ENCODE results near the gene ERCC8. TPM values are rescaled to one million over a fixed set of nuclear protein-coding genes. Genes with fewer than 3 reads are reported as not detected.
"Not testable (repeated sequence)": the region's sequence is repeated elsewhere in the genome, so short reads cannot be mapped to it uniquely, and the experiment has no call there.

ERCC8 gene
- total RNA-seq, 2 experiments from 2014 or later = 13.0 to 14.5 TPM

- ChIA-PET POLR2A (no interaction called here), CTCF (no interaction called here)
These were observed 17.4 kb downstream of the ERCC8 start for GRCh38 chr5:60927450-60927849.

DNA sequence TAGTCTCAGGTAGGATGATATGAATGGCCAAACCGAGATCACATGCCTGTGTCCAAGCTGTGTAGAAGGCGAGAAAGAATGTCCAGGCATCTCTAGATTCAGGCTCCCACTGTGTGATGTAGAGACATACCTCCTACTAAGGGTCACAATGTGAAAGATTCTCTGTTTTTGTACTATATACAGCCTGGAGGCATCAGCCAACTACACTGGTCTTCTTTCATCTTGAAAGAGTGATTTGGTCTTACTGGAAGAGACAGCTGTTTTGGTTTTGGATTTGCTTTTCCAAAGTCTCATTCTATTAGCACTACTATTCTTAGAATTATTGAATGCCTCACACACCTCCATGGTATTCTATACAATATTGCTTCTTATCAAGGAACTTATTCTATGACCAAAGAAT, 26.4 kb downstream of the ERCC8 start:
- POLR2A ChIA-PET = no interaction called here
- CTCF ChIA-PET = no interaction called here

DNA sequence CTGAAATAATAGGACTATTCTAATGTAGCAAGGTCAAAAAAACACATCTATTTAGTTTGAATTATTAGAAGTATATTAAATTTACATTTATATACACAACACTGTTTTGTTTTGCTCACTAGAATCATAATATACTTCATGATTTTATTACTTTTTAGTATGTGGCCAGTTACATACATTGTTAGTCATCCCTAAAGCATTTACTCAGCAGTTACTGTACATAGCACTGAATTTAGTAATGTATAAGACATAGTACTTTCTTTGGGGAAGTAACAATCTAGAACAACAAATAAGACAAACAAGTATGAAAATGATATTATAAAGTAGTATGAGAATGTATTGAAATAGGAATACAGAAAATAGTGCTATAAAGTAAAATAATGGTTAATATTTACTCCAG, 28.2 kb downstream of the ERCC8 start:
- ChIA-PET CTCF (no interaction called here), POLR2A (no interaction called here)

GRCh38 chr5:60903356-60903755, 41.5 kb downstream of the ERCC8 start:
- ChIA-PET CTCF (no interaction called here), POLR2A (no interaction called here)

- CTCF ChIA-PET = no interaction called here
- POLR2A ChIA-PET = no interaction called here
These were observed 47.9 kb downstream of the ERCC8 start for GRCh38 chr5:60896991-60897390.

GRCh38 chr5:60893521-60893920, 51.3 kb downstream of the ERCC8 start:
- POLR2A ChIA-PET = no interaction called here
- CTCF ChIA-PET = interaction anchor here (0.7 kb wide), 1 partner anchor 950 kb away, joined by 3 read pairs; no protein-coding TSS in a partner anchor

DNA sequence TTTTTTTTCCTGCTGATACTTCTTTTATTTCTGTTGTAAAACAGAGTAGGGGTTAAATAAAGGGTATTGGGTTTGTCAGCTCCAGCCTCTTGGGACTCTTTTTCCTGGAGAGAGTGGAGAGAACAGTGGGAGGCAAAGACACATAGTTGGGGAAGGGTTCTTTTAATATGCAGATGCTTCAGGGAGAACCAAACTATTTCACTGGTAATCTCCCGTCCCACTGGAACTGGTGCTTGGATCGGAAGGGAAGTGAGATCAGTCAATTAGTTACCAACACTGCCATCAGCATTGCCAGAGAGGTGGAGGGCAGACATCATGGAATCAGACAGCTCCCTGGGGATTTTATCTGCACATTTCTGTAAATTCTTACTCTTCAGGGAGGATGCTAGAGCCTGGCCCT, 53.2 kb downstream of the ERCC8 start:
- CTCF ChIA-PET = no interaction called here
- POLR2A ChIA-PET = no interaction called here

- POLR2A ChIA-PET = no interaction called here
- CTCF ChIA-PET = no interaction called here
These were observed 56.4 kb downstream of the ERCC8 start for GRCh38 chr5:60888359-60889061.

DNA sequence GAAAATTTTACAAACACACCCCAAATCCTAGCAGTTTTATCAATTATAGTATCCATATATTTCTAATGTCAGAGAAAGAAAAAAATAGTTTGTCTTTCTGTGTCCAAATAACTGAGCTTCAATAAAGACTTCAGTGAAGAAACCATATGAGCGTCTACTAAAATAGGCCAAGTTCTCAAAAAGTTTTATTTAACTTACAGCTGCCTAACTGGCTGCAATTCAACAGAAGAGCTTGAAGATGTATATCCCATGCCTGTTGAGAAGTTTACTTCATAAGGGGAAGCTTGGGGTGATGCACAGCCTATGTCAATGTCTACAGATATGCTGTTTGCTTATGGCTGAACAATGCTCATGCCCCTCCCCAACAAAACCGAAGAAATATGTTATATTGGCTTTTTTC, 57.1 kb downstream of the ERCC8 start:
- CTCF ChIA-PET = no interaction called here
- POLR2A ChIA-PET = no interaction called here

DNA sequence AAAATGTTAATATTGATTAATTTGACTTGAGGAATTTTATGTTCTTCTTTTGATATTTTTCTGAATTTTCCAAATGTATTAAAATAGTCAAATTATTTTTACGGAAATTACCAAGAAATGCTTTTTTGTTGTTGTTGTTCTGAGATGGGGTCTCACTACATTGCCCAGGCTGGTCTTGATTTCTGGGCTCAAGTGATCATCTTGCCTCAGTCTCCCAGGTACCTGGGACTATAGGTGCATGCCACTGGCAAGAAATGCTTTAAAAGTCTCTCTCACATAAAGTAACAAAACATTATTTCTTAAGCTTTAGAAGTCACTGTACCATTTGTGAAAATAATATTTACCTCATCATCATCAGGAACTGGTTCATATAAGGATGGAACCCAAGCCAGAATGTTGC, 57.8 kb downstream of the ERCC8 start:
- ChIA-PET POLR2A (no interaction called here), CTCF (no interaction called here)

GRCh38 chr5:60886158-60886557, 58.7 kb downstream of the ERCC8 start:
- ChIA-PET CTCF (no interaction called here), POLR2A (no interaction called here)

- CTCF ChIA-PET = no interaction called here
These were observed 61.6 kb downstream of the ERCC8 start for GRCh38 chr5:60883229-60883628.

DNA sequence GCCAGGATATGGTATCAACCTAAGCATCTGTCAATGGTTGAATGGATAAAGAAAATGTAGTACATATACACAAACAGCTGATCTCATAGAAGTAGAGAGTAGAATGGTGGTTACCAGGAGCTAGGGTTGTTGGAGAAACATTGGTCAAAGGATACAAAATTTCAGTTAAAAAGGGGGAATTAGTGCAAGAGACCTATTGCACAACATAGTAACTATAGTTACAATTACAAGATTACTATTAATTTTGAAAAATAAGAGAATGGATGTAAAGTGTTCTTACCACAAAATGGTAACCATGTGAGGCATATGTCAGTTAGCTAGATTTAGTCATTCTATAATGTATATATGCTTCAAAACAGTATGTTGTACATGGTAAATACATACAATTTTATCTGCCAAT, 72.0 kb downstream of the ERCC8 start:
- POLR2A ChIA-PET = no interaction called here

More at GRCh38 chr5:60883229-60883628, 61.6 kb downstream of the ERCC8 start:
- POLR2A ChIA-PET = no interaction called here

DNA sequence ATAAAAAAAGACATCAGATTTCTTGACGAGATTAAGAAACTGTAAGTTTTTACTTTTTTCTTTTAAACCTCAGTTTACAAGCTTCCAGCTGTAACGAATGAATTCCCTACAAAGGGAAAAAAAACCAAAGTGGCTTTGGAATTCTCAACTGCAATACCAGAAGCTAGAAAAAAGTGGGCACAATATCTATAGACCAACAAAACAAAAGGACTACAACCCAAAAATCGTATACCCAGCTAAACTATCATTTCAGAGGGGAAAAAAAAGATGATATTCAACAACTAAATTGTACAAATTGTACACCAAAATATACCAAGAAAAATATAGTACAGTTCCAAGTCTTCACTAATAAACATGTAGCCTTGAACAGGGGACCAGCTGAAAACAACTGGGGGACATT, 74.0 kb downstream of the ERCC8 start:
- CTCF ChIA-PET = no interaction called here
- POLR2A ChIA-PET = no interaction called here

More for the DNA sequence above, 72.0 kb downstream of the ERCC8 start:
- CTCF ChIA-PET = no interaction called here

GRCh38 chr5:60860572-60860971, 84.3 kb downstream of the ERCC8 start:
- POLR2A ChIA-PET, CTCF ChIA-PET: not testable (repeated sequence)

DNA sequence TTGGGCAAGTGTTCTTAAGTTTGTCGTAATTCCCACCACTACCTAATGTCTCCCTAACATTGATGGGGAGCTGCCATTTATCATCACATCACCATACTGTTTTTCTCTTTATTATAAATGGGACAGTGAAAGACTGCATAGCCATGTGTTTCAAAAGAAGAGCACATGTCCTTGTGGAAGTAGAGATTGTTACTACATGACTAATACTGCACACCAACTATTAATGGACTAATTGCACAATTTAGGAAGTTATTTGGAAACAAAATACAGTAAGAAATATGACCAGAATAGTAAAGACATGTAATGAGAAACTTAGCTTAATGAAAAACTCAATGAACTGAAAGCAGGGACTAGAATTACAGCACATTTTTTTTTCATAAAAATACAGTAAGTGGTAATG, 88.8 kb downstream of the ERCC8 start:
- CTCF ChIA-PET = no interaction called here
- POLR2A ChIA-PET = no interaction called here

GRCh38 chr5:60852940-60853339, 91.9 kb downstream of the ERCC8 start:
- CTCF ChIA-PET = no interaction called here
- POLR2A ChIA-PET = no interaction called here

- ChIA-PET CTCF (no interaction called here), POLR2A (no interaction called here)
These were observed 92.6 kb downstream of the ERCC8 start for GRCh38 chr5:60852317-60852716.

DNA sequence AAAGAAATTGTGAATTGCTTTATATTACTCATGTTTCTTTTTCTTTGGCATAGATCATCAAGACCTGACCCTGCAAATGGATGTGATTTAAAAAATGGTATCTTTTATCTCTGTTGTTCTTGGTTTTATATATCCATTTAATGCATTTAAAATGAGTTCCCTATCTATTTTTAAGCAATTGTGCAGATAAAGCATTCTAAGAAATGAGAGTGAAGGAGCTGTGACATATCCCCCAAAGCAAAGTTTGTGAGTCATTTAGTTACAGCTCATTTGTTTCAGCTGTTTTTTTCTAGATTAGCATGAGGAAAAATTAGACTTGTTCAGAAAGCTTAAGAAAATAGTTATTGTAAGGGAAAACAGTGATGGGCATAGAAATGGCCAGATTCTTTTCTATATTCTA, 93.2 kb downstream of the ERCC8 start:
- ChIA-PET CTCF (no interaction called here), POLR2A (no interaction called here)

DNA sequence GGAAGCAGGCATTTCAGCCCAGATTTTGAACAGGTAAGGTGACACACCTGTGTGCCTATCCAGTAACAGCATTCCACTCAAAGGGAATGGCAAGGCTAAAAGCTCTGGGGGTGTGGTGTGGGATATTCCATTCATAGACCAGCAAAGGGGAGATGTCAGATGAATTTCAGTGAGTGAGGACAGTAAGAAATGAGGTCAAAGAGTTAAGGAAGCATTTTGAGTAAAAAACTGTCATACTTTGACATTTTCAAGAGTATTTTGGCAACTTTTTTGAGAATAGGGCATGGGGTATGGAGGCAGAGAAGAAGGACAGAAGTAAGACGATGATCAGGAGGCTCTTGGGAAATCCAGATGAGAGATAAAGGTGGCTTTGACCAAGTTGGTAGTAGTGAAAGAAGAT, 98.6 kb downstream of the ERCC8 start:
- POLR2A ChIA-PET = no interaction called here
- CTCF ChIA-PET = no interaction called here

- ChIA-PET CTCF (interaction anchor here (1.6 kb wide), 1 partner anchor 140 kb away, joined by 5 read pairs; no protein-coding TSS in a partner anchor), POLR2A (no interaction called here)
These were observed 100.6 kb downstream of the ERCC8 start, which contains the start of gene ELOVL7 for GRCh38 chr5:60843936-60844905. Gene ELOVL7, minus strand, starts transcription at chr5:60844269. Its CDS starts 56,872 bp downstream, at chr5:60787397.

Data from activated CD8-positive, alpha-beta memory T cell treated with anti-CD3 and anti-CD28 coated beads for 36 hours (primary cell).